Endothelial cell of umbilical vein (primary cell): ENCODE measurements around the gene PTCSC3. TPM values are rescaled to one million over a fixed set of nuclear protein-coding genes. Genes with fewer than 3 reads are reported as not detected.

ENCODE experiments used
- BruUV-seq: library from RNA; stranded (reverse); fragments of 400-500 nt; replicated peaks from 2 replicates; lab custom pipeline; 2021; lab: Mats Ljungman, UMichigan
- CTCF ChIA-PET: fragments of 300-600, 350-600 bp; sonication (Branson Sonifier 250); formaldehyde crosslinking; loops from one replicate; lab custom pipeline; 2021; ENCODE audit warnings: antibody characterized with exemption, inconsistent platforms; lab: Charles Lee
- POLR2A ChIA-PET: fragments of 300-600, 350-600 bp; sonication (Branson Sonifier 250); formaldehyde crosslinking; loops from one replicate; lab custom pipeline; 2021; ENCODE audit warnings: antibody characterized with exemption, inconsistent platforms; lab: Charles Lee
- DNase-seq: peaks from one replicate; pipeline ENCODE4 v3.0.0-alpha.2; 2011; ENCODE audit warnings: low read depth, low spot score
- FAIRE-seq: peaks from 2 replicates; lab custom pipeline; 2011; peaks lifted over from hg19 to GRCh38; lab: Jason Lieb, UNC
- H2AFZ ChIP-seq: 2 replicates; pipeline ENCODE4 v1.6.0; 2012; ENCODE audit warnings: low read depth, low read length, control low read depth, inconsistent platforms
- H3K27ac ChIP-seq: 2 replicates; pipeline ENCODE4 v1.5.1; 2011; ENCODE audit warnings: low read depth, mild to moderate bottlenecking, control low read depth, low read length, moderate library complexity; ENCODE audit not compliant: insufficient read depth
- H3K27me3 ChIP-seq, 2 experiments: 2 replicates each; pipeline versions ENCODE4 v1.6.0 to v1.6.1; 2011; ENCODE audit warnings: low read length in 2 of 2, mixed read lengths in 1 of 2; ENCODE audit not compliant: control insufficient read depth in 2 of 2, insufficient read depth in 2 of 2
- H3K36me3 ChIP-seq, 2 experiments: 2 replicates in 1 of 2; 3 replicates in 1 of 2; pipeline ENCODE4 v1.5.1; 2011; ENCODE audit warnings: low read length in 2 of 2, mild to moderate bottlenecking in 1 of 2, moderate library complexity in 1 of 2; ENCODE audit not compliant: control insufficient read depth in 2 of 2, insufficient read depth in 2 of 2; ENCODE audit errors: extremely low read depth in 1 of 2
- H3K4me1 ChIP-seq: 3 replicates; pipeline ENCODE4 v1.5.1; 2011; ENCODE audit warnings: mild to moderate bottlenecking, low read length; ENCODE audit not compliant: control insufficient read depth, insufficient read depth; ENCODE audit errors: extremely low read depth
- H3K4me2 ChIP-seq: 2 replicates; pipeline ENCODE4 v1.6.1; 2011; ENCODE audit warnings: low read length, control low read depth, mixed read lengths; ENCODE audit not compliant: insufficient read depth
- H3K4me3 ChIP-seq, 3 experiments: fragments of 200-600 bp in 1 of 3; sonication (generic), shearing (Covaris generic) in 1 of 3; replicated peaks in 1 of 3; 2 replicates each; pipeline ENCODE4 v1.5.1; 2011 to 2016; ENCODE audit warnings: control low read depth in 3 of 3, low read length in 3 of 3, mild to moderate bottlenecking in 2 of 3, inconsistent platforms in 1 of 3, low read depth in 1 of 3, moderate library complexity in 1 of 3; ENCODE audit not compliant: insufficient read depth in 1 of 3
- H3K79me2 ChIP-seq: 2 replicates; pipeline ENCODE4 v1.6.0; 2012; ENCODE audit warnings: low read length, inconsistent platforms; ENCODE audit not compliant: control insufficient read depth, insufficient read depth
- H3K9ac ChIP-seq: replicated peaks from 2 replicates; pipeline ENCODE3; 2011; ENCODE audit warnings: low read length, control low read depth; ENCODE audit not compliant: insufficient read depth; ENCODE audit errors: extremely low read depth
- H3K9me1 ChIP-seq: replicated peaks from 3 replicates; pipeline ENCODE4 v1.6.0; 2011; ENCODE audit warnings: mild to moderate bottlenecking, low read length; ENCODE audit not compliant: control insufficient read depth, insufficient read depth; ENCODE audit errors: extremely low read depth
- H3K9me3 ChIP-seq: replicated peaks from 2 replicates; pipeline ENCODE4 v1.5.1; 2012; ENCODE audit warnings: low read length, inconsistent platforms; ENCODE audit not compliant: control insufficient read depth, insufficient read depth
- H4K20me1 ChIP-seq: replicated peaks from 2 replicates; pipeline ENCODE3; 2011; ENCODE audit warnings: mild to moderate bottlenecking, low read length; ENCODE audit not compliant: control insufficient read depth, insufficient read depth; ENCODE audit errors: extremely low read depth
- EZH2 ChIP-seq: IDR thresholded peaks from 2 replicates; pipeline ENCODE4 v1.6.1; 2012; ENCODE audit warnings: borderline replicate concordance, low read depth, mild to moderate bottlenecking, moderate library complexity, low read length, inconsistent platforms; ENCODE audit not compliant: severe bottlenecking
- FOS ChIP-seq: IDR thresholded peaks from 2 replicates; pipeline ENCODE4 v1.6.1; 2011; ENCODE audit warnings: mild to moderate bottlenecking, low read length, moderate library complexity, borderline replicate concordance; ENCODE audit not compliant: insufficient read depth
- GATA2 ChIP-seq: IDR thresholded peaks from 2 replicates; pipeline ENCODE4 v1.7.0; 2011; ENCODE audit warnings: low read depth, mild to moderate bottlenecking, moderate library complexity, mixed read lengths, low read length; ENCODE audit not compliant: insufficient read length, insufficient read depth
- JUN ChIP-seq: IDR thresholded peaks from 2 replicates; pipeline ENCODE4 v1.6.1; 2011; ENCODE audit warnings: borderline replicate concordance, low read depth; ENCODE audit not compliant: insufficient read length, insufficient read depth
- MYC ChIP-seq: IDR thresholded peaks from one replicate; pipeline ENCODE4 v1.6.1; 2011; ENCODE audit warnings: mild to moderate bottlenecking, low read depth, low read length
- POLR2A ChIP-seq: IDR thresholded peaks from 2 replicates; pipeline ENCODE4 v1.6.1; 2012; ENCODE audit warnings: low read depth, mild to moderate bottlenecking, control low read depth, low read length
- POLR2AphosphoS5 ChIP-seq: IDR thresholded peaks from 2 replicates; pipeline ENCODE4 v1.6.1; 2012; ENCODE audit warnings: low read depth, mild to moderate bottlenecking, control low read depth, low read length, moderate library complexity; ENCODE audit not compliant: insufficient read depth
- dilution Hi-C: fragments of 300-500 bp; cut with MboI; formaldehyde crosslinking; loops from one replicate; pipeline ENCODE4 v1.15.0; 2019; ENCODE audit warnings: low sequenced_read_pairs; ENCODE audit not compliant: extremely low pct_ligation_motif_present
- intact Hi-C: fragments of 100-400 bp; cut with micrococcal nuclease; formaldehyde crosslinking; loops from one replicate; pipeline ENCODE4 v1.10.0; 2022
- polyA plus RNA-seq, 4 experiments: library from polyadenylated mRNA; depleted of rRNA in 3 of 4; stranded (reverse) in 3 of 4; unstranded in 1 of 4; fragments of >200 nt; gene quantifications; 2 replicates each; pipeline versions ENCODE4 v1.2.1 to v1.2.3, GENCODE V29; 2011 to 2012; ENCODE audit warnings: missing spikeins in 1 of 4
- total RNA-seq: library from RNA; stranded (reverse); gene quantifications from 2 replicates; pipeline ENCODE4 v1.2.3, GENCODE V29; 2021
- TF ChIP-seq, protein P1 (sequence below), 2 donors: IDR thresholded peaks; 1 replicate in 1 of 2; 2 replicates in 1 of 2; pipeline ENCODE4 v1.5.1; 2011; ENCODE audit warnings: low read length in 2 of 2, mild to moderate bottlenecking in 2 of 2, moderate library complexity in 2 of 2, control low read depth in 1 of 2, inconsistent platforms in 1 of 2, low read depth in 1 of 2; ENCODE audit not compliant: insufficient read depth in 1 of 2; ENCODE audit errors: extremely low read depth in 1 of 2
- TF ChIP-seq, protein P2 (sequence below): IDR thresholded peaks from 2 replicates; pipeline ENCODE4 v1.6.1; 2011; ENCODE audit not compliant: insufficient read depth, insufficient read length

The PTCSC3 gene
- total and polyA plus RNA-seq, 2 donors (not counting 3 experiments of a cell fraction or from before 2014, with no cell fraction given): not detected

DNA sequence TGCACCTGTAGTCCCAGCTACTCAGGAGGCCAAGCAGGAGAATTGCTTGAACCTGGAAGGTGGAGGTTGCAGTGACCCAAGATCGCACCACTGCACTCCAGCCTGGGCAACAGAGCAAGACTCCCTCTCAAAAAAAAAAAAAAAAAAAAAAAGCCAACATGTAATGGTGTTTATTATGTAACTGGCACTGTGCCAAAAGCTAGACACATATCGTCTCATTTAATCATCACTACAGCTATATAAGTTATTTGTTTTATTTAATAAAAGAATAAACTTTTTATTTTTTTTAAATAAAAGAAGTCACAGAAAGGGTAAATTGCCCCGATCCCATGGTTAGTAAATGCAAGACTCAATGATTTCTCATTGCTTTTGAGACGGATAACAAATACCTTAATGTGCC lies 76.9 kb downstream of the PTCSC3 start:
- H3K9me3 ChIP-seq: no peaks in the 10 kb centered on the region
- H3K27ac ChIP-seq: no peak overlapping the region
- BruUV-seq: no TSS peak
- H3K36me3 ChIP-seq: no peaks in the 10 kb centered on the region
- H4K20me1 ChIP-seq: no peaks in the 10 kb centered on the region
- no peaks in the 10 kb centered on the region for H3K79me2 ChIP-seq
- no peaks in the 10 kb centered on the region for H3K9me1 ChIP-seq
- no peaks in the 10 kb centered on the region for H3K27me3 ChIP-seq
- DNase-seq: no peak
- FAIRE-seq: no peak
- H2AFZ ChIP-seq: no peak overlapping the region
- ChIA-PET CTCF (interaction anchor here (1.7 kb wide), 1 partner anchor 29 kb away, joined by 5 read pairs; no protein-coding TSS in a partner anchor), POLR2A (no interaction called here)
- dilution Hi-C loops (no loop called here), intact Hi-C loops (no loop called here)
- H3K9ac ChIP-seq: no peak overlapping the region
- TF ChIP-seq EZH2: no peak
- TF ChIP-seq, protein P1, sequence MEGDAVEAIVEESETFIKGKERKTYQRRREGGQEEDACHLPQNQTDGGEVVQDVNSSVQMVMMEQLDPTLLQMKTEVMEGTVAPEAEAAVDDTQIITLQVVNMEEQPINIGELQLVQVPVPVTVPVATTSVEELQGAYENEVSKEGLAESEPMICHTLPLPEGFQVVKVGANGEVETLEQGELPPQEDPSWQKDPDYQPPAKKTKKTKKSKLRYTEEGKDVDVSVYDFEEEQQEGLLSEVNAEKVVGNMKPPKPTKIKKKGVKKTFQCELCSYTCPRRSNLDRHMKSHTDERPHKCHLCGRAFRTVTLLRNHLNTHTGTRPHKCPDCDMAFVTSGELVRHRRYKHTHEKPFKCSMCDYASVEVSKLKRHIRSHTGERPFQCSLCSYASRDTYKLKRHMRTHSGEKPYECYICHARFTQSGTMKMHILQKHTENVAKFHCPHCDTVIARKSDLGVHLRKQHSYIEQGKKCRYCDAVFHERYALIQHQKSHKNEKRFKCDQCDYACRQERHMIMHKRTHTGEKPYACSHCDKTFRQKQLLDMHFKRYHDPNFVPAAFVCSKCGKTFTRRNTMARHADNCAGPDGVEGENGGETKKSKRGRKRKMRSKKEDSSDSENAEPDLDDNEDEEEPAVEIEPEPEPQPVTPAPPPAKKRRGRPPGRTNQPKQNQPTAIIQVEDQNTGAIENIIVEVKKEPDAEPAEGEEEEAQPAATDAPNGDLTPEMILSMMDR (IDR thresholded peaks at IDR 0.05; ENCODE audit: extremely low read depth in 1 of 2, insufficient read depth in 1 of 2, low read depth in 1 of 2, low read length in 2 of 2): no peak
- TF ChIP-seq, protein P2, sequence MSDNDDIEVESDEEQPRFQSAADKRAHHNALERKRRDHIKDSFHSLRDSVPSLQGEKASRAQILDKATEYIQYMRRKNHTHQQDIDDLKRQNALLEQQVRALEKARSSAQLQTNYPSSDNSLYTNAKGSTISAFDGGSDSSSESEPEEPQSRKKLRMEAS: no peak
- TF ChIP-seq POLR2A: no peak
- no peak for TF ChIP-seq POLR2AphosphoS5
- TF ChIP-seq MYC: no peak
- TF ChIP-seq FOS: no peak
- TF ChIP-seq JUN: no peak
- TF ChIP-seq GATA2: no peak
- H3K4me3 ChIP-seq: no peak overlapping the region
- H3K4me2 ChIP-seq: no peak overlapping the region
- H3K4me1 ChIP-seq: no peaks in the 10 kb centered on the region
